OCI-LY7 (cell line): ENCODE data around the gene RMDN3. TPM values are rescaled to one million over a fixed set of nuclear protein-coding genes. Genes with fewer than 3 reads are reported as not detected.

Experiments used
- BruUV-seq: library from RNA; stranded (reverse); fragments of 400-500 nt; replicated peaks from 2 replicates; lab custom pipeline; 2021; lab: Mats Ljungman, UMichigan
- CTCF ChIA-PET: fragments of 300-600 bp; sonication (Branson Sonifier 250); formaldehyde crosslinking; loops from one replicate; lab custom pipeline; 2022; ENCODE audit warnings: antibody characterized with exemption; ENCODE audit not compliant: unreplicated experiment; lab: Charles Lee
- POLR2A ChIA-PET: fragments of 300-600 bp; sonication (Branson Sonifier 250); formaldehyde crosslinking; loops from one replicate; lab custom pipeline; 2022; ENCODE audit warnings: antibody characterized with exemption; lab: Charles Lee
- DNase-seq: peaks from one replicate; pipeline ENCODE4 v3.0.0-alpha.2; 2015; ENCODE audit warnings: low spot score
- H2AFZ ChIP-seq: fragments of 200-600 bp; sonication (generic), shearing (Covaris generic); 2 replicates; pipeline ENCODE4 v1.6.1; 2014; ENCODE audit warnings: mild to moderate bottlenecking, antibody characterized with exemption, low read length, moderate library complexity
- H3K27ac ChIP-seq: fragments of 200-600 bp; sonication (generic); 2 replicates; pipeline ENCODE4 v1.5.1; 2014; ENCODE audit warnings: mixed run types, low read depth, mild to moderate bottlenecking, moderate library complexity, low read length, inconsistent platforms; ENCODE audit not compliant: poor library complexity, severe bottlenecking
- H3K36me3 ChIP-seq: fragments of 200-600 bp; sonication (generic); 2 replicates; pipeline ENCODE4 v1.6.1; 2014; ENCODE audit warnings: mild to moderate bottlenecking, antibody characterized with exemption, low read length, moderate library complexity, mixed read lengths; ENCODE audit not compliant: insufficient read depth
- H3K4me1 ChIP-seq: fragments of 200-600 bp; sonication (generic); 2 replicates; pipeline ENCODE4 v1.5.1; 2014; ENCODE audit warnings: mild to moderate bottlenecking, low read length; ENCODE audit not compliant: insufficient read depth, poor library complexity, severe bottlenecking
- H3K4me2 ChIP-seq: fragments of 200-600 bp; sonication (generic); 2 replicates; pipeline ENCODE4 v1.6.1; 2014; ENCODE audit warnings: mild to moderate bottlenecking, low read length
- H3K4me3 ChIP-seq: fragments of 200-600 bp; sonication (generic); 2 replicates; pipeline ENCODE4 v1.5.1; 2014; ENCODE audit warnings: mild to moderate bottlenecking, low read depth, low read length; ENCODE audit not compliant: poor library complexity, severe bottlenecking
- H3K79me2 ChIP-seq: fragments of 200-600 bp; sonication (generic); 2 replicates; pipeline ENCODE4 v1.6.1; 2016; ENCODE audit warnings: low read depth, mild to moderate bottlenecking, low read length, moderate library complexity, mixed read lengths; ENCODE audit not compliant: insufficient read depth
- H3K9me2 ChIP-seq: fragments of 200-600 bp; sonication (generic); 2 replicates; pipeline ENCODE4 v1.6.1; 2016; ENCODE audit warnings: mild to moderate bottlenecking, low read length, mixed read lengths; ENCODE audit not compliant: insufficient read depth
- H3K9me3 ChIP-seq: fragments of 200-600 bp; sonication (generic); 2 replicates; pipeline ENCODE4 v1.6.1; 2014; ENCODE audit warnings: mild to moderate bottlenecking, mixed run types, low read length, mixed read lengths
- H4K20me1 ChIP-seq: fragments of 200-600 bp; sonication (generic); 2 replicates; pipeline ENCODE4 v1.6.1; 2014; ENCODE audit warnings: mild to moderate bottlenecking, antibody characterized with exemption, low read length, moderate library complexity, mixed read lengths; ENCODE audit not compliant: insufficient read depth
- CTCF ChIP-seq: fragments of 200-600 bp; sonication (generic); conservative IDR thresholded peaks from 2 replicates; pipeline ENCODE4 v1.5.1; 2014; ENCODE audit warnings: mild to moderate bottlenecking, antibody characterized with exemption, low read length, moderate library complexity, mixed read lengths
- EZH2phosphoT487 ChIP-seq: fragments of 200-600 bp; sonication (generic); IDR thresholded peaks from 2 replicates; pipeline ENCODE4 v1.6.1; 2018; ENCODE audit warnings: low read depth, borderline replicate concordance, mild to moderate bottlenecking, mixed run types, antibody characterized with exemption, low read length, moderate library complexity, mixed read lengths
- intact Hi-C: fragments of 100-400 bp; cut with micrococcal nuclease; formaldehyde crosslinking; loops from one replicate; pipeline ENCODE4 v1.10.0; 2022; ENCODE audit not compliant: unreplicated experiment
- total RNA-seq, 2 experiments: library from RNA; depleted of rRNA in 1 of 2; stranded (reverse); fragments of >200 nt in 1 of 2; shearing (Covaris generic) in 1 of 2; gene quantifications; 2 replicates each; pipeline ENCODE4 v1.2.3, GENCODE V29; 2014 to 2022

The RMDN3 gene
- total RNA-seq, 2 experiments from 2014 or later: 10.7 to 23.7 TPM

- H3K9me3 ChIP-seq: no peaks in the 10 kb centered on the region
- H3K4me3 ChIP-seq: peak overlapping the region; percentile 94
- peak overlapping the region; percentile 88 for H3K4me2 ChIP-seq
- peak; percentile 19 for DNase-seq
- CTCF ChIA-PET: no interaction called here
- peaks cover 56% of the 10 kb centered on the region for H3K36me3 ChIP-seq
- BruUV-seq: no TSS peak
- POLR2A ChIA-PET: interaction anchor here (1.1 kb wide), 1 partner anchor 39 kb away, joined by 3 read pairs; no protein-coding TSS in a partner anchor
- peak overlapping the region; percentile 89 for H3K27ac ChIP-seq
- no peak for TF ChIP-seq CTCF
- no peak for TF ChIP-seq EZH2phosphoT487
- peaks cover 8% of the 10 kb centered on the region for H4K20me1 ChIP-seq
- peaks cover 26% of the 10 kb centered on the region for H3K4me1 ChIP-seq
- no peak overlapping the region for H2AFZ ChIP-seq
- H3K79me2 ChIP-seq: peaks cover 46% of the 10 kb centered on the region
- intact Hi-C loops: loop anchor here (5.0 kb wide), 1 partner anchor 196 kb away; the partner anchor contains the start of gene VPS18
- no peaks in the 10 kb centered on the region for H3K9me2 ChIP-seq
Measured at GRCh38 chr15:40696228-40696627, 58.8 kb downstream of the RMDN3 start.

- BruUV-seq: no TSS peak
- peaks cover 8% of the 10 kb centered on the region for H4K20me1 ChIP-seq
- peak overlapping the region; percentile 71; the same call in 1 of the 2 replicates for H2AFZ ChIP-seq
- H3K9me3 ChIP-seq: no peaks in the 10 kb centered on the region
- ChIA-PET POLR2A (interaction anchor here (0.6 to 1.5 kb wide), 4 partner anchors 39 to 131 kb away, joined by 3 to 6 read pairs (median 4); partner anchors contain the start of gene CCDC32), CTCF (no interaction called here)
- H3K9me2 ChIP-seq: no peaks in the 10 kb centered on the region
- peak overlapping the region; percentile 89 for H3K27ac ChIP-seq
- intact Hi-C loops: loop anchor here (2.0 to 5.0 kb wide), 2 partner anchors 73 to 197 kb away; partner anchors contain the start of genes C15orf62 and VPS18
- peak; percentile 63 for DNase-seq
- no peak for TF ChIP-seq CTCF
- no peak for TF ChIP-seq EZH2phosphoT487
- H3K36me3 ChIP-seq: peaks cover 49% of the 10 kb centered on the region
- peaks cover 26% of the 10 kb centered on the region for H3K4me1 ChIP-seq
- peak overlapping the region; percentile 94 for H3K4me3 ChIP-seq
- peaks cover 42% of the 10 kb centered on the region for H3K79me2 ChIP-seq
- peak overlapping the region; percentile 88 for H3K4me2 ChIP-seq
Measured at GRCh38 chr15:40695469-40695890, 59.6 kb downstream of the RMDN3 start.
